ENCODE measurements around the gene GSTCD. TPM values are rescaled to one million over a fixed set of nuclear protein-coding genes. Genes with fewer than 3 reads are reported as not detected.
"Not testable (repeated sequence)": the region's sequence is repeated elsewhere in the genome, so short reads cannot be mapped to it uniquely, and the experiment has no call there.

GSTCD gene
- total RNA-seq: 11.6 and 13.8 TPM in 2 replicates

DNA sequence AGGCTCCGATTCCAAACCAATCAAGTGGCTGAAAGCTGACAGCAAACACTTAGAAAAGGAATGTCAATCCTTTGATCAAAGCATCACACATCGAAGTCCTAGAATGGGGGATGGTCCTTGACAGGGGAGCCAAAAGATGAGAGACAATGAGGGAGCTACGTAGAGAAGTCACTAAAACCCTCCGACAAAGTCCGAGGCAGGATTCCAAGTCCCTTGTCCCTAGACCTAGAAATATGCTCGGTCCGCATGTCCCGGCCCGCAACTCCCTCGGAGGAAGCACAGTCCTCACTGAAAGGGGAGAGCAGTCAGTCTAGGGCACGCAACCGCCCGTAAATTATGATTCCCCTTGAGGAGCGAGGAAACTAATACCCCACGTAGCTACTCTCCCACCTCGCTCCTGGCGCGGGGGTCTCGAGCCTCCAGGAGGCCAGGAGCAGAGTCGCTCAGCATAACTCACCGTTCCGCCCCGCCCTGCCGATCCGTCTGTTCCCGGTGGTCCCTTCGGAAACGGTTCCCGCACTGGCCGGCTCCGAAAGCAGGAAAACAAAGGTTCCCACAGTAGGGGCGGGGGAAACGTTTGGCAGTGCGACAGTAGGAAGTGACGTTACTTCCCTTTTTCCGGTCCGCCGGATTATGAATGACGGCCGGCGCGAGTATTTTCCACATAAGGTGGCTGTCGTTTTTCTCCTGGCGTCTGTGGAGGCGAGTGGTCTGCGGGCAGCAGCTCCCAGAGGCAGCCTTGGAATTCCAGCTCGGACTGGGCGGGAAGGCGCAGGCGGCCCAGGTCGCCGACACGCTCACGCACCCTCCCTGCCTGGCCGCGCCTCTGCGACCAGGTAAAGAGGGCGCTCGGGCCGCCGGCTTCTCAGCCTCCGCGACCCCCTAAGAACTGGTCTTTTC, at the start of gene GSTCD, which contains the start of gene INTS12:
GSTCD (plus strand) TSS at position 604 of the 900 bp plus-strand sequence. CDS start 8,830 bp downstream, outside the sequence.
INTS12 (minus strand) TSS at position 509 of the 900 bp plus-strand sequence. CDS start 8,684 bp downstream, outside the sequence.
- peak; percentile 97 for DNase-seq

DNA sequence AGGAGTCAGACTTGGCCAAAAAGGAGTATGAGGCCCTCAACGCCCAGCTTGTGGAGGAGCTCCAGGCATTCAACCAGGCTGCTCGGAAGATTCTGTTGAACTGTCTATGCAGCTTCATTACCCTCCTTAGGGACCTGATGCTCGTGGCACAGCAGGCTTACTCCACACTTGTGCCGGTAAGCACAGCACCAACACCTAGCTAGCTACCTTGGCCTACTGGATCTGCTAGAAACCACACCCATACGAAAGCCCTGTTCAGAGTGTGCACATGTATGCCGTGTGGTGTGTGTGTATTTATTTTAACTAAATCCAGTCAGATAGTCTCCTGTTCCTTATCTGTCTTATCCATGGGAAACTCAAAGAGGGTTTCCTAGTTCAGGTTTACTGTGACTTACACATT, 49.4 kb upstream of the GSTCD start:
- DNase-seq: no peak

GRCh38 chr4:105661028-105661427, 47.6 kb upstream of the GSTCD start:
- no peak for DNase-seq

DNA sequence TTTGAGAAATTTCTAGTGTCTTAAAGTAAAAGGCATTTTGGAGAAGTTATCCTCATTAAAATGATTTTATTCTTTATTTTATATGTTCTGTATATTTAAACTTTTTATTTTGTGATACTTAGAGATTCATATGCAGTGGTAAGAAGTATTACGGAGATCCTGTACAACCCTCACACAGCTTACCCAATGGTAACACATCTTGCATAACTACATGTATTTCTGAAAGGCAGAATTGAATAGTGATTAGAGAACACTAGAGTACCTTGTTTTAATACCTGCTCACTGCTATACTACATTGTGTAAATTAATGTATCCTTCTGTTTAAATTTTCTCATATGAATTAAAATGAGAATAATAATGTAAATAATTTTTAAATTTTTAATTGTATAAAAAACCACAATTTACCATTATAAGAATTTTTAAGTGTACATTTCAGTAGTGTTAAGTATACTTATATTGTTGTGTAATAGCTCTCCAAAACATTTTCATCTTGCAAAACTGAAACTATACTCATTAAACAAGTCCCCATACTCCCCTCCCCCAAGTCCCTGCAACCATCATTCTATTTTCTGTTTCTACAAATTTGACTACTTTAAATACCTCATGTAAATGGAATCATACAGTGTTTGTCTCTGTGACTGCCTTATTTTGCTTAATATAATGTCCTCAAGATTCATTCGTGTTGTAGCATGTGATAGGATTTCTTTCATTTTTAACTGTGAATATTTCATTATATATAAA, 45.5 kb upstream of the GSTCD start:
- DNase-seq: no peak

DNA sequence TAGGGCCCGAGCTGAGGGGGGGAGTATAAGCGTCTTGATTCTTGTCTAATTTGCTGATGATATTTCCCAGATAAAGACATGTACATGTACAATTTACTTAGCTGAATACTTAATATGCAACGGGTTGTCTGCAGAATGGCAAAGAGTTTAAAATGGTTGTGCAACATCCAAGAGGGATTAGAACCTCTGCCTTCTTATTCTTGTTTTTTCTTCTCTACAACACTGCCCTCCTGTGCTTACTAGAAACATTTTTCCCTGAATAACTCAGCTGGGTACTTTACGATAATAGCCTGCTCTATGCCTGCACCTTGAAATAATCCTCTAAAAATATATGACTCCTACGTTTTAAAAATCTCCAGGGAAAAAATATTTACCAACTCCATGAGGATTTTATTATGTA, 41.9 kb upstream of the GSTCD start:
- DNase-seq: no peak

GRCh38 chr4:105670684-105671083, 37.9 kb upstream of the GSTCD start:
- DNase-seq: no peak

DNA sequence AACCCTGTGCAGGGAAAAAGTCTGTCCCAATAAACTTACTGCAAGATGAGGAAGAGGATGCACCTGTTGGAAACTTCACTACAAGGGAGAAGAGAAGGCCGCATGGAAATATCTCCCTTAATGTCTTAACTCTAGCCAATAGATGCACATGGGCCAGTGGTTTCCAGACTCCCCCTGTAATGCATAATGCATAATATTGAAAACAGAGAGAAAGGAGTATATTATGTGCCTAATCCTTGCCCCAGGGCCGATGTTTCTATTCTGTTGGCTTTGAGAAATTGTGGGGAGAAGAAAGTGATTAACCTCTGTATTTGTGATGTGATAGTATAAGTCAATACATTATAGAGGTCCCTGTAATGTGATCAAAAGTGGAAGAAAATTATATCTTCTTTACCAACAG, 37.3 kb upstream of the GSTCD start:
- DNase-seq: no peak

- no peak for DNase-seq
Observed at GRCh38 chr4:105674011-105674410, 34.6 kb upstream of the GSTCD start.

GRCh38 chr4:105677709-105678108, 30.9 kb upstream of the GSTCD start:
- no peak for DNase-seq

DNA sequence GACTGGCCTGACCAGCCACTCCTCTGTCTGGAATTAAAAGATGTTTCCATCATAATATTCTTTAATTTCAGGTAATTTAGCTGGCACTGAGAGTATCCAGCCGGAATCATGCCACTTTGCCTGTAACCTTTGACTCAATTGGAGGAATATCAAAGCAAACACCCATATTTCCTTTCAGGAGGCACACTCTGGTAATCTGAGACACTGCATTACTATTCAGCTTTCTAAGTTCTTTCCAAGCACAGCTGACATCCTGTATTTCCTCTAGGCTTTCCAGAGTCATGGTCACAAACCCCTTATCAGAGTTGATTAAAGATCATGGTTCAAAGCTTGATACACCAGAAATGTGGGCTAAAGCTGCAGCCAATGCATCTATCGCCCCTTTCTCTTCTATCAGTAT, 29.4 kb upstream of the GSTCD start:
- DNase-seq: peak; percentile 44

DNA sequence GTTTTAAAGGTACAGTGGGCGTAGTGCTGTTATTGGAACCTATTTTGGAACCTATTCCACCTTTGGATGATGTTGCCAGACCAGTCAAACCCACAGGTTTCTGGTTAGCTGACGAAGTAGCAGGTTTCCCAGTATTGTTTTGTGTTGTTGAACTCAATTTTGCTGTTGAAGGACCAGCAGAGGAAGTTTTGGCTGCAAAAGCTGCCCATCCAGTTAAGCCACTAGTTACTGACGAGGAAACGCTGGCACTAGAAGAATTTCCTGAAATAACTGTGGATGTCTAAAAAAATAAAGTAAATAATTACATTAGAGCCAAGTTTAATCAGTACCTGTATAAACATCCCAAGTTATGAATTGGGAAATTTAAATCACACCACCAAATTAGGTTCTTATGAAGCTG, 25.5 kb upstream of the GSTCD start:
- peak; percentile 64 for DNase-seq

GRCh38 chr4:105686571-105686970, 22.0 kb upstream of the GSTCD start:
- DNase-seq: no peak

- not testable (repeated sequence) for DNase-seq
Observed at GRCh38 chr4:105694812-105695211, 13.8 kb upstream of the GSTCD start.

GRCh38 chr4:105695832-105696231, 12.8 kb upstream of the GSTCD start:
- not testable (repeated sequence) for DNase-seq

DNA sequence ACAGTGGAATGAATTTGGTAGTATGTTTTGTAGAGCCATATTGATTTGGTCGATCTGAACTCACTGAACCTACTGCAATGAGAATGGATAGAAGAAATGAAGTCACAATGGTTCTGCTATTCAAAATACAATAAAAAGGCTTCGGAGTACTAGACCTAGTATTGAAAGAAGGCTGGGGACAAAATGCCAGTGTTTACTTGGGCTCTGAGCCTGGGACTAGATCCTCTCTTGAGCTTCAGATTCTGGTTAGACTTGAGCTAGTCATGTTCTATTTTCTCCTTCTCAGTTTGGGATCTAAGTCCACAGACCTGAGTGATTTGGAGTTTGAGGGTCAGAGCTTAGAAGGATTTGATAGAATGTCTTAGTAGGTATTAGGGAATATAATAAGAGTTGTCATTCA, 10.0 kb upstream of the GSTCD start:
- DNase-seq: no peak

- peak; percentile 21 for DNase-seq
Observed at GRCh38 chr4:105707782-105708180, 803 bp upstream of the GSTCD start.

- peak; percentile 49 for DNase-seq
Observed at GRCh38 chr4:105709081-105709450, 482 bp downstream of the GSTCD start.

- DNase-seq: no peak
Observed at GRCh38 chr4:105710012-105710600, 1.5 kb downstream of the GSTCD start.

GRCh38 chr4:105710678-105711077, 2.1 kb downstream of the GSTCD start:
- no peak for DNase-seq

DNA sequence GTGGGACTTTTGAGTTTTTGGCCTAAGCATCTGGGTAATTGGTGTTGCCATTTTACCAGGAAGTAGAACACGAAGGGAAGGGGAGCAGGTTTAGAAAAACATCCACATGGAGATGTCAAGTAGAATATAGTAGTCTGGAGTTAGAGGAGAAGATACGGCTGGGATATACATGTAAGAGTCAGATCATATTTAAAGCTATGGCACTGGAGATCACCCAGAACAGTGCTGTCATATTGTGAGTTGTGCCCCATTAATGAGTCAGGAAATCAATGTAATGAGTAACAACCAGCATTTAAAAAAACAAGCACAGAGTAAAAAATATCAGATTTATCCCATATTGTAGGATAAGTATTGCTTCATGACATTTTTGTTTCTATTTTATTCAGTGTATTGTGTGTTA, 4.2 kb downstream of the GSTCD start:
- DNase-seq: no peak

- DNase-seq: no peak
Observed at GRCh38 chr4:105714071-105714521, 5.5 kb downstream of the GSTCD start.

- no peak for DNase-seq
Observed at GRCh38 chr4:105714932-105715331, 6.3 kb downstream of the GSTCD start.

DNA sequence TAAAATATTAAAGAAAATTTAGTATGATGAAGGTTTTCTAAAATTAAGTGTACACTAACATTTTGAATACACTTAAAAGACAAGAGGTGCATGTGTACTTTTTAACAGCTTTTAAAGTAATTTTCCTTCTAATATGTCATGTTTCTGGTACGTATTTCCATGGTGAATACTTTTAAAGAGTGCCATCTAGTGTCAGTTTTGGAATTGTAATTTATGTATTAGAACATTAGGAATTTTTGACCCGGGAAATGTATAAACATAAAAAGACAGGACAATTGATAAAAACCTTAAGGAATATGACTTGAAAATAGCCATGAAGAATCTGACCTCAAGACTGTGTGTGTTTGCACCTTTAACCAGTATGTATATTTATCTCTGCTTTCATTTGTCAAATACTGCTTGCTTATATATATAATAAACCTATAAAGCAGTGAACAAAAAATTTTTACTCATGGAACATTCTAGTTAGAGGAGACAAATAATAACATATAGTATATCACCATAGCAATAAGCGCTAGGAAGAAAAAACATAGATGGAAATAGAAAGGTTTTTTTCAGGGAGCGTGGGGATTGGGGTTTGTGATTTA, 7.2 kb downstream of the GSTCD start:
- DNase-seq: peak; percentile 69

Data from dermis blood vessel endothelial cell (primary cell).